ENCODE results near the gene GLG1. TPM values are rescaled to one million over a fixed set of nuclear protein-coding genes. Genes with fewer than 3 reads are reported as not detected.

The GLG1 gene
- polyA plus RNA-seq, 1 donor: 97.1 TPM

- DNase-seq (ENCODE audit: low read depth): no peak
Observed at GRCh38 chr16:74608944-74609343, 2.0 kb upstream of the GLG1 start.

DNA sequence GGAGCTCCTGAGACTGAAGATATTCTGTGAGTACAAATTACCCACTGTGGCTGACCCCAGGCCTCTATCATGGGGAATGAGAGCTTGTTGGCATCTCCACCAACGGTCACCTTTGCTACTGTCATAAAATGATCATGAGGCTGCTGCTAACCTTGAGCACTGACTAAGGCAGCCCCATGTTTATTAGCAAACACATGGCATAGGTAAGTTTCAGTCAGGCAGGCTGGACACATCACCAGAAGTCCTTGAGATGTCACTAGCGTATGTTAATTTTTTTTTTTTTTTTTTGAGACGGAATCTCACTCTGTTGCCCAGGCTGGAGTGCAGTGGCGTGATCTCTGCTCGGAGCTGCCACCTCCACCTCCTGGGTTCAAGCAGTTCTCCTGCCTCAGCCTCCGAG lies 1.5 kb upstream of the GLG1 start:
- no peak for DNase-seq (ENCODE audit: low read depth)

DNA sequence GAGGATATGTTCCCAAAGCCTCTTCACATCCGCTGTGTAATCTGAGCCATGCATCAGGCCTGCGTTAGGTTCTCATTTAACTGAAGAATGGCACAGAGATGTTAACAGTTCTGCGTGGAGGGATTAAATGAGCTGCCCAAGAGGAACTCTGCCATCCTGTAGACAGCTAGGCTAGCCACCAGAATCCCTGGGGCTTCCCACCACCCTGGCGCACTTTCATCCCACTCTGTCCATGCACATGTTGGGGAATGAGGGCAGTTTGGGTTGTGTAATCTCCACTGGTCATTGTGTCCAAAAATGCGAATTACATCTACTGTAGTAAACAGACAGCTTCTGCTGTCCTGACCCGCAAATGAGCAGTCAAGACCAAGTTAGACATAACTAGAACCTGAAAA lies 1.0 kb upstream of the GLG1 start:
- no peak for DNase-seq (ENCODE audit: low read depth)

DNA sequence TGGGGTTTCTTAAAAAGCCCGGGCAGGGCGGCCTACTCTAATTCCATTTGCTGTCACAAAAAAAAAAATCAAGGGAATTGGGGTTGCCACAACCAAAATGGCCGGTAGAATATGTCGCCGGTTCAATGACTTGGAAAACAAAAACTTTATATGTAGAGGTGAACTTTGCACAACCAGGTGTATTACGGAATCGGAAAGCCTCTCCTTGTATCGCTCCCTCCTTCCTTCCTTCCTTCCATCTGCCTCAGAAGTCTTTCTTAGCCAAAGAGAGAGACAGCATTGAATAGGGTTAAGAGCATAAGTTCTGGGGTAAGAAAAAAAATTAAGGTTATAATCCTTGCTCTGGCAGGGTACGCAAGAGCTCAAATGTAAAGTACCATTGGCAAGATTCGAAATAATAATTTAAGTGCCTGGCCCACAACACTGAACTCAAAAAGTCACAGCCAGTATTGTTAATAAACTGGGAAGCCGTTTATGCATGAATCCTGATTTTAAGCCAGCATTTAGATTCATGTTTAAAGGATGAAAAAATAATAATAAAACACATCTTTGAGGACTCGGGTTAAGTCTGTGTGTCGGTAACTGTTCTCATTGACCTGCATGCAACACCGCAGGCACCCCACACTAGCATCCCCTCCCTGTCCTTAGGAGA lies 522 bp upstream of the GLG1 start:
- DNase-seq (ENCODE audit: low read depth): no peak

- DNase-seq (ENCODE audit: low read depth): no peak
Observed at GRCh38 chr16:74605746-74606520, 981 bp downstream of the GLG1 start.

DNA sequence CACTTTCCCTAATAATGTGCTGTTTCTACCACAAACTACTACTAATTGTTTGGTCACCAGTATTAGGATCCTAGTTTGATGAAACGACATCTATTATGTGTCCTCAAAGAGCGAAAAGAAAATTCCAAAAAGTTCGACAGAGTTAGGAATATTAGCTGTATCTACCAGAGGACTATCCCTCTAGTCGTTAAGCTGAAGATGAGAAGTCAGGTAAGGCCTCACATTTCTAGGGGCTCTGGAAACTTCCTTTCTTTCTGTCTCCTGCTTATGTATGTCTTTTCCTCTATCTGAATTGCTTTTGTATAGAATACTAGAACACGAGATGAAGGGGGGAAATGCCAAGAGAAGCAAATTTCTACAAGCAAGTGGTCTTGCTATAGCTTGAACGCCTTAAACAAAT lies 1.6 kb downstream of the GLG1 start:
- DNase-seq (ENCODE audit: low read depth): no peak

DNA sequence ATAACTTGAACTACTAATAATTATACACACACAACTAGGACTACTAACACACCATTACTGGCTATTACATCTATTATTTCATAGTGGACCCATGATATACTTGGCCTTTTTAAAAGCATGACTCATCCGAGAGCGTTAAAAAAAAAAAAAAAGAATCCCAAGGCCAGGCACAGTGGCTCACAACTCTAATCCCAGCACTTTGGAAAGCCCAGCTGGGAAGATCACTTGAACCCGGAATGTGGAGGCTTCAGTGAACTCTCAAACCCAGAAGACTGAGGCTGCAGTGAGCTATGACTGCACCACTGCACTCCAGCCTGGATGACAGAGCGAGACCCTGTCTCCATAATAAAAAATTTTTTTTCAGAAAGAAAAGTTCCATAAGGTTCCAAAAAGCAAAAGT lies 3.1 kb downstream of the GLG1 start:
- no peak for DNase-seq (ENCODE audit: low read depth)

DNA sequence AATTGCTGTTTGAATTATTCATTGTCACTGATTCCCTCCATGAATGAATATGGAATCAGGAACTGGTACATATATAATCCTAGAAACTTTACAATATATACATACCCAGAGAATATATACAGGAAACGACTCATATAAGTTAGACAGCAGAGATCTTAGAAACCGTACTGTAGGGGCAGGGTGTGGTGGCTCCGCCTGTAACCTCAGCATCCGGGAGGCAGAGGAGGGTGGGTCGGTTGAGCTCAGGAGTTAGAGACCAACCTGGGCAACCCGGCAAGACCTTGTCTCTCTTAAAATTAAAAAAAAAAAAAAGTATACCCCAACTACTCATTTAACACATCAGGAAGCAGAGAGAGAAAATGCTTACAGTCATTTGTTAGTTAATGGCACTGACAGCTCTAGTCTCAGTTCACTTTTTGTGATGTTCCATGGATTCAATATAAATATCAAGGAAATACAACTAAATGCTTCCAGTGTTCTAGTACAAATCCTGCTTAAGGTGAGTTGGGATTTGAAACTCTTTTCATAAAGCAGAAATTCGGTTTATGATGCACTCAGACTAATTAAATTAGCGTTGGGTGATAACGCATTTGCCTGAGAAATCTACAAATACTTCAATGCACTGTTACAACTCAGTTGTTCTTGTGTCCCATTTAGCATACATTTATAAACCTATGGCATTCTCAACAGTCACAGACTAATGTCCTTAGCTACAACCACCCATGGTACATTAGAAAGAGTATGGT lies 5.6 kb downstream of the GLG1 start:
- no peak for DNase-seq (ENCODE audit: low read depth)

DNA sequence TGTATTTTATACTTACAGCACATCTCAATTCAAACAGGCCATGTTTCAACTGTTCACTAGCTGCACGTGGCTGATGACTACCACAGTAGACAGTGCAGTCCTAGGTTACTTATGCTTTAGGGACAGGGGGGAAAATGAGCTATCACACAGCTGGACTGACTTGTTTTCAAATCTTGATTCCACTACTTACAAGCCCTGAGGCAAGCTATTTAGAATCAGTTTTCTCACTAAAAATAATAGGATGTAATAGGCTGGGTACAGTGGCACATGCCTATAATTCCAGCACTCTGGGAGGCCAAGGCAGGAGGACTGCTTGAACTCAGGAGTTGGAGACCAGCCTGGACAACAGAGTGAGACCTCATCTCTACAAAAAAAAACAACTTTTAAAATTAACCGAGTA lies 10.3 kb downstream of the GLG1 start:
- DNase-seq (ENCODE audit: low read depth): no peak

DNA sequence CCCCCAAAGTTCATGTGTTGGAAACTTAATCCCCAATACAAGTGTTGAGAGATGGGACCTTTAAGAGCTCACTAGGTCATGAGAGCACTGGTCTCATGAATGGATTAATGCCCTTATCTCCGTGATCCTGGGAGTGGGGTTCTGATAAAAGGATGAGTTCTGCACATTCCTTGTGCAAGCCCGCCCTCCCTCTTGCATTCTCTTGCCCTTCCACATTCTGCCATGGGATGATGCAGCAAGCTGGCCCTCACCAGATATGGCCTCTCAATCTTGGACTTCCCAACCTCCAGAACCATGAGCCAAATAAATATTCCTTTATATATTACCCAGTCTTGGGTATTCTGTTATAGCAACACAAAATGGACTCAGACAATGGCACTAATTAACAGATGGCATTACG lies 14.1 kb downstream of the GLG1 start:
- DNase-seq (ENCODE audit: low read depth): no peak

- no peak for DNase-seq (ENCODE audit: low read depth)
Observed at GRCh38 chr16:74591876-74592650, 14.9 kb downstream of the GLG1 start.

- DNase-seq (ENCODE audit: low read depth): no peak
Observed at GRCh38 chr16:74586948-74587347, 20.0 kb downstream of the GLG1 start.

DNA sequence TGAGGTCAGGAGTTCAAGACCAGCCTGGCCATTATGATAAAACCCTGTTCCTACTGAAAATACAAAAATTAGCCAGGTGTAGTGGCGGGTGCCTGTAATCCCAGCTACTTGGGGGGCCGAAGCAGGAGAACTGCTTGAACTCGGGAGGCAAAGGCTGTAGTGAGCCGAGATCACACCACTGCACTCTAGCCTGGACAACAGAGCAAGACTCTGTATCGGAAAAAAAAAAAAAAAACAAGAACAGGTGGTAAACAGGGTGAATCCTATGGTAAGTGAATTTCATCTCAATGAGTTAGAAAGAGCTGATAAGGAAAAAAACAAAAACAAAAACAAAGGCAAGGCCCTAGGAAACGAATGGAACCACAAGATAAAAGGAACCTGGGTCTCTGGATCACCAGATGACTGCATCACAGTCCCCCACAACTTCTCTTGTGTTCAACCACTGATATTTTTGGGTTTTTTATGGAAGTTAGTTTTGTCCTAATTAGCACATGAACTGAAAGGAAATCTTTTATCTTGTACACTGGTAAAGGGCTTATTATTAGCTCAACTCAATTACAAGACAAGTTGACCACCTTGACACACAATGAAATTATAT lies 21.0 kb downstream of the GLG1 start:
- DNase-seq (ENCODE audit: low read depth): no peak

GRCh38 chr16:74583926-74584666 lies 22.8 kb downstream of the GLG1 start:
- no peak for DNase-seq (ENCODE audit: low read depth)

DNA sequence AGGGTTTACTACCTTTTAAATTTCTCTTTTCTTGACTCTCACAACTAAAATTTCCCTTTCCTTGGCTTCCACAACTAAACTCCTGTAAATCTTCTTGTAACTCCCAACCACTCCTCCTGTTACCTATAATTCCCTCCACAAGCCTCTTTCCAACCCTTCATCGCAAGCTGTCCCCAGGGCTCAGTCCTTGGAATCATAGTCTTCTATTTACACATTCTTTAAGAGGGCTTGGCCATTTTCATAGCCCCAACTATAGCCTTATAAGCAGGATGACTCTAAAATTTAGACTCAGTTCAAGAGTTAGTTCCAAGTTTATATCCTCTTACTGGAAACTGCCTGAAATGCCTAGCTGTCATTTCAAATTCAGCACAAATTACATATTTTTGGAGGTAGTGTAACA lies 23.9 kb downstream of the GLG1 start:
- DNase-seq (ENCODE audit: low read depth): no peak

DNA sequence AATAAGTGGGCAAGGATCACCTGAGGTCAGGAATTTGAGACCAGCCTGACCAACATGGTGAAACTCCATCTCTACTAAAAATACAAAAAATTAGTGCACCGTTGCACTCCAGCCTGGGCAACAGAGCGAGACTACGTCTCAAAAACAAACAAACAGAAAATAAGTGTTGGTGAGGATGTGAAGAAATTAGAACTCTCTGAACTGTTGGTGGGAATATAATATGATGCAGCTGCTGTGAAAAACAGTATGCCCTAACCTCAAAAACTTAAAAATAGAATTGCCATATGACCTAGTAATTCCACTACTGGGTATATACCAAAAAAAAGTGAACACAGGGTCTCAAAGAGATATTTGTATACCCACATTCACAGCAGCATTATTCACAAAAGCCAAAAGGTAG lies 26.1 kb downstream of the GLG1 start:
- no peak for DNase-seq (ENCODE audit: low read depth)

GRCh38 chr16:74578838-74579237 lies 28.1 kb downstream of the GLG1 start:
- DNase-seq (ENCODE audit: low read depth): no peak

DNA sequence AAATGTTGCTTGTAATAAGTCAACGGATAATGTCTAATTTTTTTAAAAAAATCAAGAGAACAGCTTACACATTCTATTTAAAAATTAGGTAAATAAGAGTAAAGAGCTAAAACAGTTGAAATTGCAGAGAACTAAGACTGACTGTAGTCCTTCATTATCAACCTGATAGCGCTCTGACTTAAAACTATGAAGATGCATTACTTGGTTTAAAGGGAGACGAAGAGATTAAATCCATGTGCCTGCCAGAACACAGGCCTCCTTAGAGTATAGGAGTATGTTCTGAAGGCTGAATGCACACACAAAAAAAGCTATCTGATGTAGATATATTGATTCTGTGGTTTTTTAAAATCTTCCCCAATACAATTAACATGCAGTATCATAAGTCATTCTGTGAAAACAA lies 28.5 kb downstream of the GLG1 start:
- no peak for DNase-seq (ENCODE audit: low read depth)

GRCh38 chr16:74577882-74578366 lies 29.0 kb downstream of the GLG1 start:
- DNase-seq (ENCODE audit: low read depth): no peak

GRCh38 chr16:74575807-74576643 lies 30.9 kb downstream of the GLG1 start:
- DNase-seq (ENCODE audit: low read depth): no peak

All from forelimb muscle (tissue), 1 donor.